GM18505 (cell line): ENCODE measurements around the gene MEDAG.

ENCODE experiments used
- ATAC-seq: cut with Tn5 transposase; IDR thresholded peaks from one replicate; pipeline ENCODE4 v1.9.1; 2021; ENCODE audit not compliant: unreplicated experiment
- POLR2A ChIP-seq: IDR thresholded peaks from 4 replicates; pipeline ENCODE4 v1.6.1; 2011; ENCODE audit warnings: borderline replicate concordance; ENCODE audit not compliant: insufficient read depth, insufficient read length; ENCODE audit errors: extremely low read depth

The MEDAG gene

GRCh38 chr13:30881191-30881651 is 24.9 kb upstream of the MEDAG start:
- TF ChIP-seq POLR2A: no peak
- ATAC-seq: no peak

GRCh38 chr13:30882026-30882850 is 23.8 kb upstream of the MEDAG start:
- TF ChIP-seq POLR2A: no peak
- ATAC-seq: no peak

DNA sequence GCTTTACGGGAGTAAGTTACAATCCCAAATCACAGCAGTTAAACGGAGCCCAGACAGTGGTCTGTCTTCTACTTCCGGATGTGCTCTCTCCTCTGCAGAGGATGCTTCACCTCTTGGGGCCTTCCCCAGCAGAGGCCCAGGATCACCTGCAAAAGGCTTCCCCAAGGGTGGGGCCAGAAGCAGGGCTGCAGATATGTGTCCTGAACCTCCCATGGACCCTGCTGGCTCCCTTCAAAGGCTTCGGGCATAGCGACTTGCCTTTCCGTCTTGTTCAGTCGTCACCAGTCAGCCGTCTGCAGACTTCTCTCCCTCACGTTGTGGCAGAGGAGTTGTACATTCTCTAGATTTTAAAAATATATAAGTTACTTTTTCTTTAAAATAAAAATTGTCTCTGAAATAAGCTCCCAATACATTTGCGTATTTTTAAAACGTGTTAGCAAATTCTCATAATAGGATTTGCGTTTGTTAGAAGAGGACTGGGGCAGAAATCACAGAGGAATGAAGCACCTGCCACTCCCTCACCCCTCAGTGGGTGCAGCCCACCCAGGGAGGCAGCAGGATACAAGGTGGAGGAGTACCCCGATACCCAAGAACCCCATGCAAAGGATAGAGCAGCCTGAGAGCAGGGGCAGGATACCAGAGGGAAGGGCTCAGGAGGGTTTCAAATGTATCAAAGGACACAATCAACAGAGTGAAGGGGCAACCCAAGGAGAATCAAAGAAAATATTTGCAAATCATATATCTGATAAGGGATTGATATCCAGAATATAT is 22.9 kb upstream of the MEDAG start:
- no peak for ATAC-seq
- no peak for TF ChIP-seq POLR2A

DNA sequence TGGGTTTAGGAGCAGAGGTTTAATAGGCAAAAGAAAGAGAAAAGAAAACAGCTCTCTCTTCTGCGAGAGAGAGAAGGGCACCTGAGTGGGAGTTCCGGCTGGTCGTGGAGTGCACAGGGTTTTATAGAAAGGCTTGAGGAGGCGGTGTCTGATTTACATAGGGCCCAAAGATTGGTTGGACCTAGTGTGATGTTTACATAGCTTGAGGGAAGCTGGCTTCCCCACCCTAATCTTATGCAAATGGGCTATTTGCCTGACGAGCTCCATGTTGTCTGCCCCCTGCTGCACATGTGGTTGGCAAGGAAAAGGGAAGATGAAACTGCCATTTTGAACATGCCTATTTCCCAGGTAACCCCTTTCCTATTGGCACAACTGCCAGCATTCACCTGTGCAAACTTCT is 21.5 kb upstream of the MEDAG start:
- TF ChIP-seq POLR2A: no peak
- ATAC-seq: no peak

DNA sequence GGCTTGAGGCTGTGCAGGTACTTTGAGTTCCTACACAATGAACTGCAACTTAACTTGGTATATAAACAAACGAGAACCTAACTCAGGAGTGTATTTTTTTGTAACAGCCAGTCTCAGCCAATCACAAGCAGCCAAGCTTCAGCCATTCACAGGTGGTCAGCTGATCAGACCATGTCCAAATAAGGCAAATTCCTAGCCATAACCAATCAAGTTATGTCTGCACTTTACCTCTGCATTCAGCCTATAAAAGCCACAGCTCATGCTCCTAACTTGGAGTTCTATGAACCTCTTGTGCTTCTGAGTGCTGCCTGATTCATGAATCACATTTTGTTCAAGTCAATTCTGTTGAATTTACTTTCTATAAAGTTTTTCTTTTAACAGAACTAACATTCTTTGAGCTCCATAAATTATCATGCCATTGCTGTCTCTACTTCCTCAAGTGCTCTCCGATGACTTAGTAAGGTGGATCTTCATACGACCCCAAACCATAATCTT is 16.8 kb upstream of the MEDAG start:
- TF ChIP-seq POLR2A: no peak

GRCh38 chr13:30892966-30893365 is 13.1 kb upstream of the MEDAG start:
- no peak for TF ChIP-seq POLR2A
- ATAC-seq: no peak

More for the DNA sequence above, 16.8 kb upstream of the MEDAG start:
- no peak for ATAC-seq

DNA sequence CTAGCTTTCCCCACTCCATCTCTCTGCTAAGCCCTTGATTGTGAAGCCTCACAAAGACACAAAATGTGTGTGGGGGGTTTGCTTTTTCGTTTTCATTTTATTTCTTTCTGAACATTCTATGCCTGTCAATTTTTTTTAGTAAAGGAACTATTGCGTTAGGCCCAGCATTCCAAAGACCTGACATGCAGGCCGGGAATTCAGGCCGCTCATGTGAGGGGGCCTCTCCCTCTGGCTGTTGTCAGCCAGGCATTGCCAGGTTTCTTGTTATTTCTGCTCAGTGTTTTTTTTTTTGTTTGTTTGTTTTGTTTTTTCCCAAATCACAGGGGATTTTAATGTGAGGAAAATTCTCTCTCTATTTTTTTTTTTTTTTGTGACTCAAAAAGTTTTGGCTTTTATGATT is 10.3 kb upstream of the MEDAG start:
- ATAC-seq: no peak
- TF ChIP-seq POLR2A: no peak

GRCh38 chr13:30898070-30898469 is 8.0 kb upstream of the MEDAG start:
- TF ChIP-seq POLR2A: no peak
- ATAC-seq: no peak

- no peak for TF ChIP-seq POLR2A
- ATAC-seq: no peak
Observed at GRCh38 chr13:30898678-30899241, 7.3 kb upstream of the MEDAG start.

DNA sequence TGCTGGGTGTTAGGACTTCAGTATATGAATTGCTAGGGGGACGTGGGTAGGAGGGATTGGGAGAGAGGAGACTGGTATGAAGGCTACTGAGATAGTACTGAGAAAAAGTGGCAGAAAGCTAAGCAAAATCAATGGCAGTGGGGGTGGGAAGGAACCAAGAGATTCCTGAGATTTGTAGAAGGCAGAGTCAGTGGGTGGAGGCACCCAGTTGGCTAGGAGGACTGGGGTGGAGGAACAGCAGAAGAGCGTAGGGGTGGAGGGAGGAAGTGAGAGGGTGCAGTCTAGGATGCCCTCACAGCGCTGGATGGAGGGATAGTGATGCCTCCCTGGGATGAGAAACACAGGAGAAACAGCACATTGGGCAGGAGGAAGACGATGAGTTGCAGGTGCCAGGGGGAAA is 5.6 kb upstream of the MEDAG start:
- no peak for TF ChIP-seq POLR2A
- no peak for ATAC-seq

- no peak for ATAC-seq
Observed at GRCh38 chr13:30900952-30901749, 4.9 kb upstream of the MEDAG start.

GRCh38 chr13:30904043-30904442 is 2.0 kb upstream of the MEDAG start:
- ATAC-seq: no peak
- TF ChIP-seq POLR2A: no peak

More at GRCh38 chr13:30900952-30901749, 4.9 kb upstream of the MEDAG start:
- TF ChIP-seq POLR2A: no peak
